ENCODE results near the gene PROKR2.

Gene PROKR2

GRCh38 chr20:5279661-5280060 lies 37.1 kb downstream of the PROKR2 start:
- no peak for DNase-seq

GRCh38 chr20:5272268-5272667 lies 44.5 kb downstream of the PROKR2 start:
- no peak for DNase-seq

- no peak for DNase-seq
Observed at GRCh38 chr20:5270603-5271002, 46.2 kb downstream of the PROKR2 start.

- no peak for DNase-seq
Observed at GRCh38 chr20:5268449-5268848, 48.3 kb downstream of the PROKR2 start.

DNA sequence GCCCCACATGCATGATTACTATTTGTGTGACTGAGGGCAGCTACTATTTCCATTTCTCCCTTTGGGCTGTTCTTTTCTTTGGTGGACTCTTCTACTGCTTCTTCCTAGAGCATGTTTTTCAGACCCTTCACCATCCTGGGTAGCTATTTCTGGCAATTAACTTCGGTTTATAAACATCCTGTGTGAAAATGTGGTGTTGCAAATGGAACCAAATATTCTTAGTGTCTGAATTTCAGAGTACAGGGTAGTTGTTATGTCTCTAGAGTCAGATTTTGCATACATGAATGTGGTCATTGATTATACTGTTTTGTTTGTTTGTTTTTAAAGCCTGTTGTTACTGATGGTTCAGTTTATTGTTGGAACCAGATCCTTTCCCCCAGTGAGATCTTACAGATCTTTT lies 49.7 kb downstream of the PROKR2 start:
- no peak for DNase-seq

All from activated CD8-positive, alpha-beta memory T cell treated with anti-CD3 and anti-CD28 coated beads, Interleukin-2, amount 50 U/mL, for 48 hours (primary cell).